Upper lobe of left lung (tissue), 4 donors: ENCODE results near the gene ZFHX2.

Experiments
- EP300 ChIP-seq, 4 donors: sonication (generic); formaldehyde crosslinking; IDR thresholded peaks; one replicate each; pipeline ENCODE4 v1.5.1; 2017; ENCODE audit warnings: antibody characterized with exemption in 4 of 4, control low read depth in 2 of 4
- POLR2A ChIP-seq, 4 donors: fragments of 450-650 bp; IDR thresholded peaks; one replicate each; pipeline ENCODE4 v1.5.1; 2016 to 2017; ENCODE audit warnings: antibody characterized with exemption in 4 of 4, mild to moderate bottlenecking in 2 of 4
- POLR2AphosphoS5 ChIP-seq, 2 donors: sonication (generic); formaldehyde crosslinking; IDR thresholded peaks; one replicate each; pipeline ENCODE4 v1.5.1; 2017; ENCODE audit warnings: antibody characterized with exemption in 2 of 2
- TF ChIP-seq, protein P1 (sequence below), 6 experiments: fragments of 450-650 bp in 4 of 6; fragments of 200-600 bp in 2 of 6; sonication (generic) in 2 of 6; IDR thresholded peaks; one replicate each; pipeline ENCODE4 v1.5.1; 2016 to 2019; ENCODE audit warnings: antibody characterized with exemption in 6 of 6

DNA sequence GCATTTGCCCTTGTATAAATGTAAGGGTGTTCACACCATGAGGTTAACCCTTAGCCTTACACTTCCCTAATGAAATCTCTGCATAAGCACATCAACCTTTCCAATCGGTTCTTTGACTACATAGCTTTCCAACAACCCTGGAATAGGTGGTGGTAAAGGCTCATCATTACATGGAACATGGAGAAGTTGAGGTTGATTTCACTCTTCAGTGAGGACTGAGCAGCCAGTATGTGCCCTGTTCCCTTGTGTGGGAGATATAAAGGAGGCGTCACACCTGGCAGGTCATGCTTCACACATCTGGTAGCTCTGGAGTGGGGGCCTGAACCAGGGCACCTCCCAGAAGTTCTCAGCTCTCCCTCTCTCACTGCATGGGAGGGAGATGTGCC is 48.8 kb upstream of the ZFHX2 start:
- TF ChIP-seq, protein P1, sequence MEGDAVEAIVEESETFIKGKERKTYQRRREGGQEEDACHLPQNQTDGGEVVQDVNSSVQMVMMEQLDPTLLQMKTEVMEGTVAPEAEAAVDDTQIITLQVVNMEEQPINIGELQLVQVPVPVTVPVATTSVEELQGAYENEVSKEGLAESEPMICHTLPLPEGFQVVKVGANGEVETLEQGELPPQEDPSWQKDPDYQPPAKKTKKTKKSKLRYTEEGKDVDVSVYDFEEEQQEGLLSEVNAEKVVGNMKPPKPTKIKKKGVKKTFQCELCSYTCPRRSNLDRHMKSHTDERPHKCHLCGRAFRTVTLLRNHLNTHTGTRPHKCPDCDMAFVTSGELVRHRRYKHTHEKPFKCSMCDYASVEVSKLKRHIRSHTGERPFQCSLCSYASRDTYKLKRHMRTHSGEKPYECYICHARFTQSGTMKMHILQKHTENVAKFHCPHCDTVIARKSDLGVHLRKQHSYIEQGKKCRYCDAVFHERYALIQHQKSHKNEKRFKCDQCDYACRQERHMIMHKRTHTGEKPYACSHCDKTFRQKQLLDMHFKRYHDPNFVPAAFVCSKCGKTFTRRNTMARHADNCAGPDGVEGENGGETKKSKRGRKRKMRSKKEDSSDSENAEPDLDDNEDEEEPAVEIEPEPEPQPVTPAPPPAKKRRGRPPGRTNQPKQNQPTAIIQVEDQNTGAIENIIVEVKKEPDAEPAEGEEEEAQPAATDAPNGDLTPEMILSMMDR (IDR thresholded peaks at IDR 0.05): no peak
- TF ChIP-seq POLR2AphosphoS5 (IDR thresholded peaks at IDR 0.05): no peak
- TF ChIP-seq POLR2A (IDR thresholded peaks at IDR 0.05): no peak
- TF ChIP-seq EP300 (IDR thresholded peaks at IDR 0.05): no peak
